ENCODE results near the gene SCYL1.

The SCYL1 gene

GRCh38 chr11:65503949-65504673, 20.8 kb upstream of the SCYL1 start:
- Histone ChIP-seq H2BK5ac (ENCODE audit: low read length) (no peak overlapping the region), H3K79me2 (ENCODE audit: control insufficient read depth, insufficient read depth, low read length) (peaks cover 70% of the 10 kb centered on the region), H4K8ac (ENCODE audit: low read depth, low read length) (no peak overlapping the region), H3K4me2 (ENCODE audit: low read length) (peak overlapping the region; percentile 49), H3K27ac (ENCODE audit: low read depth, low read length) (no peak overlapping the region), H3K4ac (ENCODE audit: low read depth, low read length) (no peak overlapping the region), H4K5ac (ENCODE audit: low read length) (no peak overlapping the region), H3K4me3 (ENCODE audit: low read length) (peak overlapping the region; percentile 18), H2BK15ac (replicated peaks; ENCODE audit: low read depth) (no peak overlapping the region), H3K9ac (ENCODE audit: low read length) (peak overlapping the region; percentile 61), H3K36me3 (ENCODE audit: control insufficient read depth, insufficient read depth, low read length) (peaks cover 19% of the 10 kb centered on the region), H3K18ac (ENCODE audit: low read length) (no peak overlapping the region), H3K79me1 (ENCODE audit: low read length) (no peaks in the 10 kb centered on the region), H3K23ac (ENCODE audit: low read length) (no peak overlapping the region), H3K27me3 (ENCODE audit: insufficient read depth, low read length, poor library complexity) (no peaks in the 10 kb centered on the region), H3K4me1 (ENCODE audit: control insufficient read depth, low read depth, low read length) (no peaks in the 10 kb centered on the region), H3K56ac (ENCODE audit: low read length) (peak overlapping the region; percentile 43), H2AK5ac (ENCODE audit: low read length) (no peak overlapping the region), H2BK120ac (ENCODE audit: low read depth, low read length) (no peak overlapping the region)
- DNase-seq = peak; percentile 68
- no CpG with 5 or more reads among the region's 3 CpGs for WGBS (ENCODE audit: extremely low coverage, insufficient coverage, low lambda C conversion rate)

GRCh38 chr11:65504674-65505465, 20.0 kb upstream of the SCYL1 start:
- H3K79me1 ChIP-seq (ENCODE audit: low read length) = no peaks in the 10 kb centered on the region
- no peaks in the 10 kb centered on the region for H3K4me1 ChIP-seq (ENCODE audit: control insufficient read depth, low read depth, low read length)
- peaks cover 19% of the 10 kb centered on the region for H3K36me3 ChIP-seq (ENCODE audit: control insufficient read depth, insufficient read depth, low read length)
- no peak overlapping the region for H3K18ac ChIP-seq (ENCODE audit: low read length)
- H4K5ac ChIP-seq (ENCODE audit: low read length) = no peak overlapping the region
- no peak overlapping the region for H4K8ac ChIP-seq (ENCODE audit: low read depth, low read length)
- H3K27me3 ChIP-seq (ENCODE audit: insufficient read depth, low read length, poor library complexity) = no peaks in the 10 kb centered on the region
- peak overlapping the region; percentile 15 for H3K4me2 ChIP-seq (ENCODE audit: low read length)
- H2BK15ac ChIP-seq (replicated peaks; ENCODE audit: low read depth) = no peak overlapping the region
- H2BK5ac ChIP-seq (ENCODE audit: low read length) = no peak overlapping the region
- peaks cover 67% of the 10 kb centered on the region for H3K79me2 ChIP-seq (ENCODE audit: control insufficient read depth, insufficient read depth, low read length)
- H3K23ac ChIP-seq (ENCODE audit: low read length) = no peak overlapping the region
- H3K56ac ChIP-seq (ENCODE audit: low read length) = no peak overlapping the region
- DNase-seq = peak; percentile 10
- no peak overlapping the region for H2AK5ac ChIP-seq (ENCODE audit: low read length)
- H3K9ac ChIP-seq (ENCODE audit: low read length) = peak overlapping the region; percentile 21
- no peak overlapping the region for H3K4me3 ChIP-seq (ENCODE audit: low read length)
- H3K4ac ChIP-seq (ENCODE audit: low read depth, low read length) = no peak overlapping the region
- no peak overlapping the region for H3K27ac ChIP-seq (ENCODE audit: low read depth, low read length)
- WGBS (ENCODE audit: extremely low coverage, insufficient coverage, low lambda C conversion rate) = no CpG with 5 or more reads among the region's 8 CpGs
- H2BK120ac ChIP-seq (ENCODE audit: low read depth, low read length) = no peak overlapping the region

DNA sequence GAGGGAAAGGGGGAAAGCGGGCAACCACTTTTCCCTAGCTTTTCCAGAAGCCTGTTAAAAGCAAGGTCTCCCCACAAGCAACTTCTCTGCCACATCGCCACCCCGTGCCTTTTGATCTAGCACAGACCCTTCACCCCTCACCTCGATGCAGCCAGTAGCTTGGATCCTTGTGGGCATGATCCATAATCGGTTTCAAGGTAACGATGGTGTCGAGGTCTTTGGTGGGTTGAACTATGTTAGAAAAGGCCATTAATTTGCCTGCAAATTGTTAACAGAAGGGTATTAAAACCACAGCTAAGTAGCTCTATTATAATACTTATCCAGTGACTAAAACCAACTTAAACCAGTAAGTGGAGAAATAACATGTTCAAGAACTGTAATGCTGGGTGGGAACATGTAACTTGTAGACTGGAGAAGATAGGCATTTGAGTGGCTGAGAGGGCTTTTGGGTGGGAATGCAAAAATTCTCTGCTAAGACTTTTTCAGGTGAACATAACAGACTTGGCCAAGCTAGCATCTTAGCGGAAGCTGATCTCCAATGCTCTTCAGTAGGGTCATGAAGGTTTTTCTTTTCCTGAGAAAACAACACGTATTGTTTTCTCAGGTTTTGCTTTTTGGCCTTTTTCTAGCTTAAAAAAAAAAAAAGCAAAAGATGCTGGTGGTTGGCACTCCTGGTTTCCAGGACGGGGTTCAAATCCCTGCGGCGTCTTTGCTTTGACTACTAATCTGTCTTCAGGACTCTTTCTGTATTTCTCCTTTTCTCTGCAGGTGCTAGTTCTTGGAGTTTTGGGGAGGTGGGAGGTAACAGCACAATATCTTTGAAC, 19.2 kb upstream of the SCYL1 start:
- H3K4me3 ChIP-seq (ENCODE audit: low read length) = no peak overlapping the region
- no peak overlapping the region for H2BK5ac ChIP-seq (ENCODE audit: low read length)
- peak overlapping the region; percentile 23 for H3K4me2 ChIP-seq (ENCODE audit: low read length)
- no peak overlapping the region for H3K4ac ChIP-seq (ENCODE audit: low read depth, low read length)
- H4K5ac ChIP-seq (ENCODE audit: low read length) = no peak overlapping the region
- peaks cover 19% of the 10 kb centered on the region for H3K36me3 ChIP-seq (ENCODE audit: control insufficient read depth, insufficient read depth, low read length)
- H4K8ac ChIP-seq (ENCODE audit: low read depth, low read length) = no peak overlapping the region
- no peak overlapping the region for H3K23ac ChIP-seq (ENCODE audit: low read length)
- H3K27ac ChIP-seq (ENCODE audit: low read depth, low read length) = no peak overlapping the region
- H2AK5ac ChIP-seq (ENCODE audit: low read length) = no peak overlapping the region
- peak; percentile 22 for DNase-seq
- no peak overlapping the region for H2BK120ac ChIP-seq (ENCODE audit: low read depth, low read length)
- H3K27me3 ChIP-seq (ENCODE audit: insufficient read depth, low read length, poor library complexity) = no peaks in the 10 kb centered on the region
- H3K56ac ChIP-seq (ENCODE audit: low read length) = no peak overlapping the region
- H3K79me2 ChIP-seq (ENCODE audit: control insufficient read depth, insufficient read depth, low read length) = peaks cover 59% of the 10 kb centered on the region
- H3K9ac ChIP-seq (ENCODE audit: low read length) = peak overlapping the region; percentile 23
- no peak overlapping the region for H2BK15ac ChIP-seq (replicated peaks; ENCODE audit: low read depth)
- no peak overlapping the region for H3K18ac ChIP-seq (ENCODE audit: low read length)
- H3K4me1 ChIP-seq (ENCODE audit: control insufficient read depth, low read depth, low read length) = no peaks in the 10 kb centered on the region
- no peaks in the 10 kb centered on the region for H3K79me1 ChIP-seq (ENCODE audit: low read length)
- WGBS (ENCODE audit: extremely low coverage, insufficient coverage, low lambda C conversion rate) = no CpG with 5 or more reads among the region's 12 CpGs

GRCh38 chr11:65506290-65506771, 18.6 kb upstream of the SCYL1 start:
- no peaks in the 10 kb centered on the region for H3K4me1 ChIP-seq (ENCODE audit: control insufficient read depth, low read depth, low read length)
- H2BK120ac ChIP-seq (ENCODE audit: low read depth, low read length) = no peak overlapping the region
- DNase-seq = no peak
- peaks cover 52% of the 10 kb centered on the region for H3K79me2 ChIP-seq (ENCODE audit: control insufficient read depth, insufficient read depth, low read length)
- H3K56ac ChIP-seq (ENCODE audit: low read length) = no peak overlapping the region
- no peaks in the 10 kb centered on the region for H3K27me3 ChIP-seq (ENCODE audit: insufficient read depth, low read length, poor library complexity)
- peaks cover 19% of the 10 kb centered on the region for H3K36me3 ChIP-seq (ENCODE audit: control insufficient read depth, insufficient read depth, low read length)
- no peak overlapping the region for H3K4me2 ChIP-seq (ENCODE audit: low read length)
- no peak overlapping the region for H3K23ac ChIP-seq (ENCODE audit: low read length)
- no CpG with 5 or more reads among the region's 4 CpGs for WGBS (ENCODE audit: extremely low coverage, insufficient coverage, low lambda C conversion rate)
- H2AK5ac ChIP-seq (ENCODE audit: low read length) = no peak overlapping the region
- no peak overlapping the region for H3K18ac ChIP-seq (ENCODE audit: low read length)
- no peak overlapping the region for H3K27ac ChIP-seq (ENCODE audit: low read depth, low read length)
- no peak overlapping the region for H3K9ac ChIP-seq (ENCODE audit: low read length)
- no peak overlapping the region for H4K8ac ChIP-seq (ENCODE audit: low read depth, low read length)
- H2BK15ac ChIP-seq (replicated peaks; ENCODE audit: low read depth) = no peak overlapping the region
- H2BK5ac ChIP-seq (ENCODE audit: low read length) = no peak overlapping the region
- no peak overlapping the region for H3K4ac ChIP-seq (ENCODE audit: low read depth, low read length)
- H4K5ac ChIP-seq (ENCODE audit: low read length) = no peak overlapping the region
- H3K79me1 ChIP-seq (ENCODE audit: low read length) = no peaks in the 10 kb centered on the region
- H3K4me3 ChIP-seq (ENCODE audit: low read length) = no peak overlapping the region

DNA sequence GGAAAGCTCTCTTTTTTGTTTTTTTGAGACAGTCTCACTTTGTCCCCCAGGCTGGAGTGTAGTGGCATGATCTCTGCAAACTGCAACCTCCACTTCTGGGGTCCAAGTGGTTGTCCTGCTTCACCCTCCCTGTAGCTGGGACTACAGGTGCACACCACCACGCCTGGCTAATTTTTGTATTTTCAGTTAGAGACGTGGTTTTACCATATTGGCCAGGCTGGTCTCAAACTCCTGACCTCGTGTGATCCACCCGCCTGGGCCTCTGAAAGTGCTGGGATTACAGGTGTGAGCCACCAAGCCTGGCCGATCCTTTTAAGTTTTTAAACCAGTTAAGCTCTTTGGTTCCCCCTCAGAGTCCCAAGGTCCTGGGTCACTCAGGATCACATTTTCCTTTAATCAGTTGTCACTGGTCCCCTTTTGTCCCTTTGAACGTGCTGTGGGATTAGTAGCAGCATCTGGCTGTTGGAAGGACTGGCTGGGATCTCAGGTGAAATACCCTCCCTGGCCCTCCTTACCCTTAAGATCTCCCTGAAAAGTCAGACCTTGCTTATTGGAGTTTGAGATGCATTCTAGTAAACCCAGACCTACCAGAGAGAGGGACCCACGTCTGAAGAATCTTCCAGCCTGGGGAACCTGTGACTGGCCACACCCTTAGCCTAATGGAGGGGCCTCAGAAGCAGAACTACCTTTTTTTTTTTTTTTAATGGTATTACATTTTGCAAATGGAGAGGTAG, 17.9 kb upstream of the SCYL1 start:
- Histone ChIP-seq H3K79me1 (ENCODE audit: low read length) (no peaks in the 10 kb centered on the region), H2BK120ac (ENCODE audit: low read depth, low read length) (no peak overlapping the region), H2BK15ac (replicated peaks; ENCODE audit: low read depth) (no peak overlapping the region), H3K4me3 (ENCODE audit: low read length) (no peak overlapping the region), H2AK5ac (ENCODE audit: low read length) (no peak overlapping the region), H3K23ac (ENCODE audit: low read length) (no peak overlapping the region), H3K9ac (ENCODE audit: low read length) (peak overlapping the region; percentile 36), H4K5ac (ENCODE audit: low read length) (no peak overlapping the region), H3K27ac (ENCODE audit: low read depth, low read length) (peak overlapping the region; percentile 1), H3K4me2 (ENCODE audit: low read length) (no peak overlapping the region), H2BK5ac (ENCODE audit: low read length) (no peak overlapping the region), H3K79me2 (ENCODE audit: control insufficient read depth, insufficient read depth, low read length) (peaks cover 46% of the 10 kb centered on the region), H3K27me3 (ENCODE audit: insufficient read depth, low read length, poor library complexity) (no peaks in the 10 kb centered on the region), H3K4me1 (ENCODE audit: control insufficient read depth, low read depth, low read length) (no peaks in the 10 kb centered on the region), H3K18ac (ENCODE audit: low read length) (no peak overlapping the region), H4K8ac (ENCODE audit: low read depth, low read length) (no peak overlapping the region), H3K4ac (ENCODE audit: low read depth, low read length) (no peak overlapping the region), H3K56ac (ENCODE audit: low read length) (peak overlapping the region; percentile 15), H3K36me3 (ENCODE audit: control insufficient read depth, insufficient read depth, low read length) (peaks cover 19% of the 10 kb centered on the region)
- WGBS (ENCODE audit: extremely low coverage, insufficient coverage, low lambda C conversion rate) = no CpG with 5 or more reads among the region's 7 CpGs
- DNase-seq = peak; percentile 95

Measured in mesendoderm (in vitro differentiated cells).